H9 (cell line): ENCODE results near the gene PAQR9. TPM values are rescaled to one million over a fixed set of nuclear protein-coding genes. Genes with fewer than 3 reads are reported as not detected.

Experiments used
- DNase-seq: peaks from one replicate; pipeline ENCODE4 v3.0.0-alpha.2; 2017
- H2AFZ ChIP-seq: one replicate; pipeline ENCODE4 v1.6.1; 2013; ENCODE audit warnings: mild to moderate bottlenecking, low read length, control low read depth, moderate library complexity
- H2AK5ac ChIP-seq: 2 replicates; pipeline ENCODE4 v1.6.1; 2013; ENCODE audit warnings: low read length, control low read depth, mixed read lengths; ENCODE audit not compliant: insufficient read length
- H2BK120ac ChIP-seq: one replicate; pipeline ENCODE4 v1.6.1; 2013; ENCODE audit warnings: low read depth, mild to moderate bottlenecking, low read length, control low read depth, inconsistent platforms; ENCODE audit not compliant: poor library complexity, severe bottlenecking
- H2BK12ac ChIP-seq: 2 replicates; pipeline ENCODE4 v1.6.1; 2013; ENCODE audit warnings: low read length, control low read depth, mixed read lengths, low read depth; ENCODE audit not compliant: insufficient read length
- H2BK15ac ChIP-seq: 2 replicates; pipeline ENCODE4 v1.6.1; 2013; ENCODE audit warnings: low read depth, low read length, control low read depth
- H2BK20ac ChIP-seq: one replicate; pipeline ENCODE4 v1.6.1; 2013; ENCODE audit warnings: low read depth, mild to moderate bottlenecking, low read length, control low read depth, inconsistent platforms; ENCODE audit not compliant: poor library complexity, severe bottlenecking
- H2BK5ac ChIP-seq: 2 replicates; pipeline ENCODE4 v1.6.1; 2013; ENCODE audit warnings: low read length, control low read depth, mixed read lengths; ENCODE audit not compliant: insufficient read length
- H3K14ac ChIP-seq: 2 replicates; pipeline ENCODE4 v1.6.1; 2013; ENCODE audit warnings: low read length, control low read depth; ENCODE audit not compliant: insufficient read depth
- H3K18ac ChIP-seq: 2 replicates; pipeline ENCODE4 v1.6.1; 2013; ENCODE audit warnings: low read depth, mild to moderate bottlenecking, mixed read lengths, low read length, control low read depth; ENCODE audit not compliant: insufficient read length
- H3K23ac ChIP-seq: 2 replicates; pipeline ENCODE4 v1.6.1; 2013; ENCODE audit warnings: low read length, control low read depth, mixed read lengths, low read depth; ENCODE audit not compliant: insufficient read length
- H3K23me2 ChIP-seq: 2 replicates; pipeline ENCODE4 v1.6.1; 2013; ENCODE audit warnings: low read depth, mild to moderate bottlenecking, mixed read lengths, low read length, control low read depth; ENCODE audit not compliant: insufficient read length, poor library complexity, severe bottlenecking
- H3K27ac ChIP-seq: 2 replicates; pipeline ENCODE4 v1.5.1; 2013; ENCODE audit warnings: low read length, control low read depth, mixed read lengths, low read depth; ENCODE audit not compliant: insufficient read length
- H3K27me3 ChIP-seq: 2 replicates; pipeline ENCODE4 v1.6.1; 2013; ENCODE audit warnings: low read length, control low read depth, inconsistent platforms; ENCODE audit not compliant: insufficient read depth
- H3K4ac ChIP-seq: 2 replicates; pipeline ENCODE4 v1.6.1; 2013; ENCODE audit warnings: low read depth, mild to moderate bottlenecking, control low read depth, inconsistent platforms, low read length, moderate library complexity
- H3K4me1 ChIP-seq: 2 replicates; pipeline ENCODE4 v1.6.1; 2013; ENCODE audit warnings: low read length, control low read depth, inconsistent platforms; ENCODE audit not compliant: insufficient read depth
- H3K4me2 ChIP-seq: 2 replicates; pipeline ENCODE4 v1.6.1; 2013; ENCODE audit warnings: low read length, control low read depth, mixed read lengths; ENCODE audit not compliant: insufficient read length, insufficient read depth
- H3K56ac ChIP-seq: 2 replicates; pipeline ENCODE4 v1.6.1; 2013; ENCODE audit warnings: low read depth, mild to moderate bottlenecking, mixed read lengths, low read length, control low read depth; ENCODE audit not compliant: insufficient read length
- H3K79me1 ChIP-seq: 2 replicates; pipeline ENCODE4 v1.6.1; 2013; ENCODE audit warnings: low read depth, mild to moderate bottlenecking, moderate library complexity, low read length, control low read depth, inconsistent platforms; ENCODE audit not compliant: insufficient read depth, poor library complexity, severe bottlenecking
- H3K79me2 ChIP-seq: 2 replicates; pipeline ENCODE4 v1.6.1; 2013; ENCODE audit warnings: low read length, control low read depth, inconsistent platforms; ENCODE audit not compliant: insufficient read depth
- H3K9ac ChIP-seq: 2 replicates; pipeline ENCODE4 v1.6.1; 2013; ENCODE audit warnings: low read length, control low read depth, mixed read lengths; ENCODE audit not compliant: insufficient read length; ENCODE audit errors: extremely low read depth
- H3K9me3 ChIP-seq: one replicate; pipeline ENCODE4 v1.6.1; 2013; ENCODE audit warnings: low read depth, low read length, inconsistent platforms; ENCODE audit not compliant: control insufficient read depth
- H3T11ph ChIP-seq: one replicate; pipeline ENCODE4 v1.6.1; 2013; ENCODE audit warnings: mild to moderate bottlenecking, low read length, control low read depth, inconsistent platforms
- H4K20me1 ChIP-seq: one replicate; pipeline ENCODE4 v1.6.1; 2013; ENCODE audit not compliant: control insufficient read depth, insufficient read length, insufficient read depth
- H4K5ac ChIP-seq: 2 replicates; pipeline ENCODE4 v1.6.1; 2013; ENCODE audit warnings: low read depth, mild to moderate bottlenecking, mixed read lengths, low read length, control low read depth; ENCODE audit not compliant: insufficient read length
- H4K8ac ChIP-seq: replicated peaks from 2 replicates; pipeline ENCODE4 v1.6.1; 2013; ENCODE audit warnings: low read length, control low read depth, mixed read lengths, low read depth; ENCODE audit not compliant: insufficient read length
- H4K91ac ChIP-seq: 2 replicates; pipeline ENCODE4 v1.6.1; 2013; ENCODE audit warnings: low read depth, mild to moderate bottlenecking, moderate library complexity, mixed read lengths, low read length, control low read depth; ENCODE audit not compliant: insufficient read length
- H3K27ac Mint-ChIP-seq, 3 experiments: 2 replicates in 2 of 3; 3 replicates in 1 of 3; pipeline ENCODE4 v1.8.0; 2020 to 2021; ENCODE audit warnings: mixed read lengths in 3 of 3, mild to moderate bottlenecking in 1 of 3, moderate library complexity in 1 of 3
- H3K27me3 Mint-ChIP-seq: 2 replicates; pipeline ENCODE4 v1.8.0; 2021; ENCODE audit warnings: low read depth, mild to moderate bottlenecking, moderate library complexity, mixed read lengths
- H3K36me3 Mint-ChIP-seq, 3 experiments: 2 replicates in 2 of 3; 3 replicates in 1 of 3; pipeline ENCODE4 v1.8.0; 2020 to 2021; ENCODE audit warnings: low read depth in 3 of 3, mixed read lengths in 3 of 3; ENCODE audit not compliant: insufficient read depth in 1 of 3
- H3K4me1 Mint-ChIP-seq, 2 experiments: 2 replicates each; pipeline ENCODE4 v1.8.0; 2020; ENCODE audit warnings: mixed read lengths in 2 of 2
- H3K4me3 Mint-ChIP-seq, 2 experiments: 2 replicates in 1 of 2; 3 replicates in 1 of 2; pipeline ENCODE4 v1.8.0; 2020 to 2021; ENCODE audit warnings: mild to moderate bottlenecking in 2 of 2, mixed read lengths in 2 of 2, moderate library complexity in 1 of 2
- H3K9me3 Mint-ChIP-seq, 2 experiments: 2 replicates in 1 of 2; 3 replicates in 1 of 2; pipeline ENCODE4 v1.8.0; 2020; ENCODE audit warnings: mild to moderate bottlenecking in 2 of 2, mixed read lengths in 2 of 2, moderate library complexity in 1 of 2
- WGBS: extraction: QIAGEN DNeasy Blood & Tissue Kit; methylation state at CpG from one replicate; pipeline ENCODE4 v1.1.7; 2013; ENCODE audit warnings: missing lambda C conversion rate, low lambda C conversion rate, mixed read lengths; ENCODE audit not compliant: insufficient read length; ENCODE audit errors: extremely low coverage; 5-methylcytosine and 5-hydroxymethylcytosine counted together
- total RNA-seq: library from RNA; stranded (reverse); gene quantifications from 2 replicates; pipeline ENCODE4 v1.2.1, GENCODE V29; 2021
- TF ChIP-seq, protein P1 (sequence below): fragments of 200-600 bp; sonication (generic); conservative IDR thresholded peaks from 3 replicates; pipeline ENCODE4 v1.8.0; 2021; ENCODE audit warnings: antibody characterized with exemption, mild to moderate bottlenecking

PAQR9 gene
- total RNA-seq, 1 experiment from 2014 or later: 2.3 TPM

DNA sequence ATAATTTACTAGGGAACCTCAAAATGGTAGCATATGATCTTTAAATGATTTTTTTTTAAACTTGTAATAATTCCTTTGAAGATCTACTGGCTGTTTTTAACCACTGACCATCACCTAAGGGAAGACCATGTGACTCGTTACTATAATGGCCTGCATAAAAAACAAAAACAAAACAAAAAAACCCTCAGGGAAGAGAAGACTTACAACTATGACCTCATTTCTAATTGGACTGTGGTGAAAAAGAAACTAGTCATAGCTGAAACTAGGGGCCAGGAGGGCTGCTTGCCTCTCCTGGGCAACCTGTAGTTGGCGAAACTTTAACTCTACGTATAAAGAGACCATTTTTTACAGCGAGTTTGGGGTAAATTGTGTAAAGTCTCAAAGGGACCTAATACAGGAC, 23.0 kb downstream of the PAQR9 start:
- no peak overlapping the region for H2BK12ac ChIP-seq
- peaks cover 5% of the 10 kb centered on the region; the same call in 1 of the 2 replicates for H3K27me3 Mint-ChIP-seq
- H3K23me2 ChIP-seq: no peaks in the 10 kb centered on the region
- no peak overlapping the region for H2BK20ac ChIP-seq
- no peak overlapping the region for H2BK5ac ChIP-seq
- H3K4me1 ChIP-seq: no peaks in the 10 kb centered on the region
- no peak overlapping the region for H3K27ac ChIP-seq
- H3K27ac Mint-ChIP-seq: no peak overlapping the region
- 0 out of 4 replicates have a peak, but pooled peaks cover 0 to 2% of the 10 kb centered on the region in 2 experiments for H3K4me1 Mint-ChIP-seq
- no peak overlapping the region for H2BK15ac ChIP-seq
- H4K8ac ChIP-seq: no peak overlapping the region
- no peaks in the 10 kb centered on the region for H3K79me2 ChIP-seq
- no peak overlapping the region for H3K14ac ChIP-seq
- no CpG with 5 or more reads among the region's 4 CpGs for WGBS
- no peak overlapping the region for H3K9ac ChIP-seq
- H3K79me1 ChIP-seq: no peaks in the 10 kb centered on the region
- no peak for DNase-seq
- H2AK5ac ChIP-seq: no peak overlapping the region
- H3K9me3 Mint-ChIP-seq: peaks cover 0 to 2% of the 10 kb centered on the region in 2 experiments; a peak in 1 of 5 replicates
- H3K18ac ChIP-seq: no peak overlapping the region
- no peak overlapping the region for H3K23ac ChIP-seq
- H3K56ac ChIP-seq: no peak overlapping the region
- H4K20me1 ChIP-seq: no peaks in the 10 kb centered on the region
- no peak overlapping the region for H2BK120ac ChIP-seq
- TF ChIP-seq, protein P1, sequence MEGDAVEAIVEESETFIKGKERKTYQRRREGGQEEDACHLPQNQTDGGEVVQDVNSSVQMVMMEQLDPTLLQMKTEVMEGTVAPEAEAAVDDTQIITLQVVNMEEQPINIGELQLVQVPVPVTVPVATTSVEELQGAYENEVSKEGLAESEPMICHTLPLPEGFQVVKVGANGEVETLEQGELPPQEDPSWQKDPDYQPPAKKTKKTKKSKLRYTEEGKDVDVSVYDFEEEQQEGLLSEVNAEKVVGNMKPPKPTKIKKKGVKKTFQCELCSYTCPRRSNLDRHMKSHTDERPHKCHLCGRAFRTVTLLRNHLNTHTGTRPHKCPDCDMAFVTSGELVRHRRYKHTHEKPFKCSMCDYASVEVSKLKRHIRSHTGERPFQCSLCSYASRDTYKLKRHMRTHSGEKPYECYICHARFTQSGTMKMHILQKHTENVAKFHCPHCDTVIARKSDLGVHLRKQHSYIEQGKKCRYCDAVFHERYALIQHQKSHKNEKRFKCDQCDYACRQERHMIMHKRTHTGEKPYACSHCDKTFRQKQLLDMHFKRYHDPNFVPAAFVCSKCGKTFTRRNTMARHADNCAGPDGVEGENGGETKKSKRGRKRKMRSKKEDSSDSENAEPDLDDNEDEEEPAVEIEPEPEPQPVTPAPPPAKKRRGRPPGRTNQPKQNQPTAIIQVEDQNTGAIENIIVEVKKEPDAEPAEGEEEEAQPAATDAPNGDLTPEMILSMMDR: no peak
- H3K36me3 Mint-ChIP-seq: no peaks in the 10 kb centered on the region
- H3K4me2 ChIP-seq: no peak overlapping the region
- H3K27me3 ChIP-seq: no peaks in the 10 kb centered on the region
- H3K4ac ChIP-seq: no peak overlapping the region
- H2AFZ ChIP-seq: no peak overlapping the region
- no peaks in the 10 kb centered on the region for H3K9me3 ChIP-seq
- H3T11ph ChIP-seq: no peak overlapping the region
- H4K91ac ChIP-seq: no peak overlapping the region
- H4K5ac ChIP-seq: no peak overlapping the region
- no peak overlapping the region for H3K4me3 Mint-ChIP-seq
